Esophagus muscularis mucosa (tissue), 3 donors: Measurements from ENCODE around the gene CAPN2.

Experiments used
- EP300 ChIP-seq: sonication (generic); formaldehyde crosslinking; IDR thresholded peaks from one replicate; pipeline ENCODE4 v1.6.1; 2017; ENCODE audit warnings: antibody characterized with exemption
- TF ChIP-seq, protein P1 (sequence below), 3 experiments: fragments of 200-600 bp in 2 of 3; fragments of 450-650 bp in 1 of 3; sonication (generic) in 2 of 3; IDR thresholded peaks; one replicate each; pipeline ENCODE4 v1.5.1; 2017 to 2019; ENCODE audit warnings: antibody characterized with exemption in 3 of 3, mild to moderate bottlenecking in 2 of 3, moderate library complexity in 1 of 3

GRCh38 chr1:223739366-223740037 lies 27.2 kb downstream of the CAPN2 start:
- TF ChIP-seq, protein P1, sequence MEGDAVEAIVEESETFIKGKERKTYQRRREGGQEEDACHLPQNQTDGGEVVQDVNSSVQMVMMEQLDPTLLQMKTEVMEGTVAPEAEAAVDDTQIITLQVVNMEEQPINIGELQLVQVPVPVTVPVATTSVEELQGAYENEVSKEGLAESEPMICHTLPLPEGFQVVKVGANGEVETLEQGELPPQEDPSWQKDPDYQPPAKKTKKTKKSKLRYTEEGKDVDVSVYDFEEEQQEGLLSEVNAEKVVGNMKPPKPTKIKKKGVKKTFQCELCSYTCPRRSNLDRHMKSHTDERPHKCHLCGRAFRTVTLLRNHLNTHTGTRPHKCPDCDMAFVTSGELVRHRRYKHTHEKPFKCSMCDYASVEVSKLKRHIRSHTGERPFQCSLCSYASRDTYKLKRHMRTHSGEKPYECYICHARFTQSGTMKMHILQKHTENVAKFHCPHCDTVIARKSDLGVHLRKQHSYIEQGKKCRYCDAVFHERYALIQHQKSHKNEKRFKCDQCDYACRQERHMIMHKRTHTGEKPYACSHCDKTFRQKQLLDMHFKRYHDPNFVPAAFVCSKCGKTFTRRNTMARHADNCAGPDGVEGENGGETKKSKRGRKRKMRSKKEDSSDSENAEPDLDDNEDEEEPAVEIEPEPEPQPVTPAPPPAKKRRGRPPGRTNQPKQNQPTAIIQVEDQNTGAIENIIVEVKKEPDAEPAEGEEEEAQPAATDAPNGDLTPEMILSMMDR (IDR thresholded peaks at IDR 0.05): no peak
- TF ChIP-seq EP300: no peak
